Adrenal gland (tissue), 5 donors: Measurements from ENCODE around the gene DLG2.

Source experiments
- CTCF ChIP-seq, 6 experiments: fragments of 450-650 bp in 4 of 6; fragments of 200-600 bp in 2 of 6; sonication (generic) in 1 of 6; IDR thresholded peaks; 1 replicate in 5 of 6; 2 replicates in 1 of 6; pipeline versions ENCODE4 v1.5.1 to v1.8.0; 2016 to 2021; ENCODE audit warnings: antibody characterized with exemption in 6 of 6, mild to moderate bottlenecking in 2 of 6, moderate library complexity in 1 of 6
- POLR2A ChIP-seq, 2 donors: fragments of 450-650 bp; IDR thresholded peaks; one replicate each; pipeline ENCODE4 v1.6.1; 2017; ENCODE audit warnings: antibody characterized with exemption in 2 of 2, mild to moderate bottlenecking in 2 of 2, moderate library complexity in 1 of 2
- donor health status: DM: no; HTN: no; CAD: no.

- no peak for TF ChIP-seq CTCF (IDR thresholded peaks at IDR 0.05)
- no peak for TF ChIP-seq POLR2A (IDR thresholded peaks at IDR 0.05)
Measured at GRCh38 chr11:85109141-85109540, 518.0 kb downstream of the DLG2 start.
